Gastrocnemius medialis (tissue), 4 donors: Measurements from ENCODE around the gene KCNIP3.

Source experiments
- POLR2A ChIP-seq, 2 donors: fragments of 450-650 bp; IDR thresholded peaks; one replicate each; pipeline ENCODE4 v1.6.1; 2017; ENCODE audit warnings: antibody characterized with exemption in 2 of 2, mild to moderate bottlenecking in 2 of 2, moderate library complexity in 2 of 2
- TF ChIP-seq, protein P1 (sequence below), 5 experiments: fragments of 450-650 bp in 3 of 5; fragments of 200-600 bp in 2 of 5; sonication (generic) in 2 of 5; IDR thresholded peaks in 4 of 5; conservative IDR thresholded peaks in 1 of 5; 1 replicate in 4 of 5; 2 replicates in 1 of 5; pipeline ENCODE4 v1.5.1; 2016 to 2019; ENCODE audit warnings: antibody characterized with exemption in 5 of 5, mild to moderate bottlenecking in 3 of 5, moderate library complexity in 3 of 5

DNA sequence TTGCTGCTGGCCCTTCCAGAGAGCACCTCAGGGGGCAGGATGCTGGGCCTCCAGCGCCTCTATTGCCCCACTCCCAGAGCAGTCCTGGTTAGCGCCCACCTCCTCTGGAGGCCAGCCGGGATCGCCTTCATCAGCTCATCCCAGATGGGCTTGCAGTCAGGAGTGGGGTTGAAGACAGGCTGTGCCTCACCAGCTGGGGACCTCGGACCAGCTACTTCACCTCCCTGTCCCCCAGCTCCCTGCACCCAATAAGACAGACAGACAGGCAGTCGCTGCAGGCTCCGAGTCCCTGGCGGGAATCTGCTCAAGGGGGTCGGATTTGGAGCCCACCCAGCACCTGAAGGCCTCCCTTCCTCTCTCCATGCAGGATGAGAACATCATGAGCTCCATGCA is 86.5 kb downstream of the KCNIP3 start:
- TF ChIP-seq, protein P1, sequence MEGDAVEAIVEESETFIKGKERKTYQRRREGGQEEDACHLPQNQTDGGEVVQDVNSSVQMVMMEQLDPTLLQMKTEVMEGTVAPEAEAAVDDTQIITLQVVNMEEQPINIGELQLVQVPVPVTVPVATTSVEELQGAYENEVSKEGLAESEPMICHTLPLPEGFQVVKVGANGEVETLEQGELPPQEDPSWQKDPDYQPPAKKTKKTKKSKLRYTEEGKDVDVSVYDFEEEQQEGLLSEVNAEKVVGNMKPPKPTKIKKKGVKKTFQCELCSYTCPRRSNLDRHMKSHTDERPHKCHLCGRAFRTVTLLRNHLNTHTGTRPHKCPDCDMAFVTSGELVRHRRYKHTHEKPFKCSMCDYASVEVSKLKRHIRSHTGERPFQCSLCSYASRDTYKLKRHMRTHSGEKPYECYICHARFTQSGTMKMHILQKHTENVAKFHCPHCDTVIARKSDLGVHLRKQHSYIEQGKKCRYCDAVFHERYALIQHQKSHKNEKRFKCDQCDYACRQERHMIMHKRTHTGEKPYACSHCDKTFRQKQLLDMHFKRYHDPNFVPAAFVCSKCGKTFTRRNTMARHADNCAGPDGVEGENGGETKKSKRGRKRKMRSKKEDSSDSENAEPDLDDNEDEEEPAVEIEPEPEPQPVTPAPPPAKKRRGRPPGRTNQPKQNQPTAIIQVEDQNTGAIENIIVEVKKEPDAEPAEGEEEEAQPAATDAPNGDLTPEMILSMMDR (IDR thresholded peaks at IDR 0.05 in 4 of 5, conservative IDR thresholded peaks at IDR 0.05 in 1 of 5): no peak
- no peak for TF ChIP-seq POLR2A (IDR thresholded peaks at IDR 0.05)
